GM23338 (cell line): Measurements from ENCODE around the gene MYL1. TPM values are rescaled to one million over a fixed set of nuclear protein-coding genes. Genes with fewer than 3 reads are reported as not detected.

Experiments
- ATAC-seq: fragments of 200-7000 bp; cut with Tn5 transposase; 3 replicates; pipeline ENCODE4 v1.9.1; 2020
- DNase-seq: peaks from one replicate; pipeline ENCODE4 v3.0.0-alpha.2; 2015; ENCODE audit warnings: low spot score
- H2AFZ ChIP-seq: fragments of 200-600 bp; sonication (generic); 2 replicates; pipeline ENCODE4 v1.8.0; 2016; ENCODE audit warnings: antibody characterized with exemption, mild to moderate bottlenecking, moderate library complexity
- H3F3A ChIP-seq: fragments of 200-600 bp; sonication (generic); replicated peaks from 2 replicates; pipeline ENCODE4 v1.8.0; 2017; ENCODE audit warnings: antibody characterized with exemption, mixed run types, low read depth
- H3K27ac ChIP-seq: fragments of 200-600 bp; sonication (generic); 2 replicates; pipeline ENCODE4 v1.6.1; 2016; ENCODE audit warnings: low read depth
- H3K27me3 ChIP-seq: fragments of 200-600 bp; sonication (generic); 2 replicates; pipeline ENCODE4 v1.8.0; 2016; ENCODE audit warnings: mild to moderate bottlenecking, mixed run types, moderate library complexity; ENCODE audit not compliant: insufficient read depth
- H3K36me3 ChIP-seq: fragments of 200-600 bp; sonication (generic); 2 replicates; pipeline ENCODE4 v1.8.0; 2016; ENCODE audit warnings: mild to moderate bottlenecking; ENCODE audit not compliant: insufficient read depth
- H3K4me1 ChIP-seq: fragments of 200-600 bp; sonication (generic); 2 replicates; pipeline ENCODE4 v1.8.0; 2016; ENCODE audit warnings: mild to moderate bottlenecking, moderate library complexity; ENCODE audit not compliant: insufficient read depth
- H3K4me2 ChIP-seq: fragments of 200-600 bp; sonication (generic); 2 replicates; pipeline ENCODE4 v1.7.1; 2017; ENCODE audit warnings: mixed run types
- H3K4me3 ChIP-seq: fragments of 200-600 bp; sonication (generic); 2 replicates; pipeline ENCODE4 v1.6.1; 2016; ENCODE audit warnings: mixed run types
- H3K79me2 ChIP-seq: fragments of 200-600 bp; sonication (generic); replicated peaks from 2 replicates; pipeline ENCODE4 v1.8.0; 2017; ENCODE audit warnings: mild to moderate bottlenecking; ENCODE audit not compliant: insufficient read depth
- H3K9me2 ChIP-seq: fragments of 200-600 bp; sonication (generic); 2 replicates; pipeline ENCODE4 v1.8.0; 2017; ENCODE audit not compliant: insufficient read depth
- H4K20me1 ChIP-seq: fragments of 200-600 bp; sonication (generic); replicated peaks from 2 replicates; pipeline ENCODE4 v1.8.0; 2017; ENCODE audit warnings: mild to moderate bottlenecking; ENCODE audit not compliant: insufficient read depth
- H3K27ac Mint-ChIP-seq: 2 replicates; pipeline ENCODE4 v1.8.0; 2020; ENCODE audit warnings: inconsistent platforms, mild to moderate bottlenecking, moderate library complexity, mixed read lengths
- H3K27me3 Mint-ChIP-seq: 3 replicates; pipeline ENCODE4 v1.8.0; 2022; ENCODE audit warnings: low read depth, mild to moderate bottlenecking, moderate library complexity, mixed read lengths, inconsistent platforms; ENCODE audit not compliant: insufficient read depth, poor library complexity
- H3K36me3 Mint-ChIP-seq: 3 replicates; pipeline ENCODE4 v1.8.0; 2021; ENCODE audit warnings: low read depth, mild to moderate bottlenecking, inconsistent platforms, moderate library complexity, mixed read lengths
- H3K4me1 Mint-ChIP-seq: 3 replicates; pipeline ENCODE4 v1.8.0; 2020; ENCODE audit warnings: mild to moderate bottlenecking, inconsistent platforms, mixed read lengths
- H3K4me3 Mint-ChIP-seq: 3 replicates; pipeline ENCODE4 v1.8.0; 2021; ENCODE audit warnings: moderate library complexity, mild to moderate bottlenecking, inconsistent platforms, mixed read lengths
- H3K9me3 Mint-ChIP-seq: 3 replicates; pipeline ENCODE4 v1.8.0; 2020; ENCODE audit warnings: moderate library complexity, mild to moderate bottlenecking, inconsistent platforms, mixed read lengths
- CREB1 ChIP-seq: fragments of 250-450 bp; sonication (Bioruptor Pico); IDR thresholded peaks from 2 replicates; pipeline ENCODE4 v1.5.0; 2020; ENCODE audit warnings: low read depth, mild to moderate bottlenecking, moderate library complexity
- CTCF ChIP-seq, 2 experiments: fragments of 200-600 bp in 1 of 2; sonication (generic) in 1 of 2; conservative IDR thresholded peaks; 2 replicates each; pipeline versions ENCODE4 v1.5.1 to v1.6.1; 2016 to 2017; ENCODE audit warnings: antibody characterized with exemption in 2 of 2, low read depth in 2 of 2, mild to moderate bottlenecking in 2 of 2, moderate library complexity in 1 of 2
- EZH2 ChIP-seq: fragments of 200-600 bp; sonication (generic); IDR thresholded peaks from one replicate; pipeline ENCODE4 v1.8.0; 2017; ENCODE audit warnings: antibody characterized with exemption, mild to moderate bottlenecking, low read depth; ENCODE audit not compliant: unreplicated experiment
- JUNB ChIP-seq: IDR thresholded peaks from one replicate; pipeline ENCODE4 v1.6.1; 2016; ENCODE audit warnings: antibody characterized with exemption; ENCODE audit not compliant: unreplicated experiment
- POLR2AphosphoS5 ChIP-seq: IDR thresholded peaks from 2 replicates; pipeline ENCODE4 v1.6.1; 2016; ENCODE audit warnings: antibody characterized with exemption, low read depth
- REST ChIP-seq: IDR thresholded peaks from one replicate; pipeline ENCODE4 v1.6.1; 2018; ENCODE audit warnings: antibody characterized with exemption; ENCODE audit not compliant: unreplicated experiment
- polyA plus RNA-seq: library from polyadenylated mRNA; unstranded; fragments of >200 nt; fragmentation: Nextera tagmentation; extraction: Ambion mirVana; gene quantifications from 2 replicates; pipeline ENCODE4 v1.2.1, GENCODE V29; 2016
- total RNA-seq: library from RNA; depleted of rRNA; stranded (reverse); fragments of >200 nt; shearing (Covaris generic); gene quantifications from 2 replicates; pipeline ENCODE4 v1.2.3, GENCODE V29; 2014

Gene MYL1
- total and polyA plus RNA-seq, 2 experiments from 2014 or later, result not detected

- no peak for TF ChIP-seq REST
- no peak for TF ChIP-seq EZH2
- no peak for TF ChIP-seq CTCF (conservative IDR thresholded peaks at IDR 0.05; ENCODE audit: low read depth in 2 of 2)
Measured at GRCh38 chr2:210271300-210271699, 43.7 kb downstream of the MYL1 start (continued).

- H3K27me3 Mint-ChIP-seq, result no peaks in the 10 kb centered on the region
- Histone ChIP-seq H3F3A (no peaks in the 10 kb centered on the region), H3K4me3 (no peak overlapping the region), H3K27ac (no peak overlapping the region), H4K20me1 (no peaks in the 10 kb centered on the region), H3K4me1 (no peaks in the 10 kb centered on the region), H3K4me2 (no peak overlapping the region), H3K79me2 (no peaks in the 10 kb centered on the region), H3K27me3 (no peaks in the 10 kb centered on the region), H2AFZ (no peak overlapping the region), H3K36me3 (no peaks in the 10 kb centered on the region), H3K9me2 (no peaks in the 10 kb centered on the region)
- no peaks in the 10 kb centered on the region for H3K4me1 Mint-ChIP-seq
- no peak for TF ChIP-seq JUNB
- TF ChIP-seq CTCF (conservative IDR thresholded peaks at IDR 0.05; ENCODE audit: low read depth in 2 of 2), result peak in 1 of 2 experiments; percentile 32; a peak in 1 of 4 replicates
- DNase-seq, result peak; percentile 58
- ATAC-seq, result peak; percentile 89
- no peaks in the 10 kb centered on the region for H3K36me3 Mint-ChIP-seq
- no peaks in the 10 kb centered on the region for H3K9me3 Mint-ChIP-seq
- H3K4me3 Mint-ChIP-seq, result no peak overlapping the region
- no peak overlapping the region for H3K27ac Mint-ChIP-seq
Measured at GRCh38 chr2:210269148-210269547, 45.8 kb downstream of the MYL1 start.

GRCh38 chr2:210268281-210268680 is 46.7 kb downstream of the MYL1 start:
- H3K79me2 ChIP-seq, result no peaks in the 10 kb centered on the region
- no peaks in the 10 kb centered on the region for H3K36me3 Mint-ChIP-seq
- H3K36me3 ChIP-seq, result no peaks in the 10 kb centered on the region
- no peak overlapping the region for H2AFZ ChIP-seq
- H3K4me3 Mint-ChIP-seq, result no peak overlapping the region
- no peak overlapping the region for H3K27ac ChIP-seq
- H3K4me1 ChIP-seq, result no peaks in the 10 kb centered on the region
- no peak overlapping the region for H3K27ac Mint-ChIP-seq
- no peaks in the 10 kb centered on the region for H3K9me3 Mint-ChIP-seq
- DNase-seq (no peak), ATAC-seq (no peak)
- H3K4me3 ChIP-seq, result no peak overlapping the region
- no peaks in the 10 kb centered on the region for H3K4me1 Mint-ChIP-seq
- no peaks in the 10 kb centered on the region for H3K27me3 Mint-ChIP-seq
- H3K27me3 ChIP-seq, result no peaks in the 10 kb centered on the region
- no peaks in the 10 kb centered on the region for H4K20me1 ChIP-seq
- H3K9me2 ChIP-seq, result no peaks in the 10 kb centered on the region
- H3K4me2 ChIP-seq, result no peak overlapping the region
- no peaks in the 10 kb centered on the region for H3F3A ChIP-seq
- TF ChIP-seq POLR2AphosphoS5 (no peak), CREB1 (no peak)
